GM19324 (cell line): ENCODE data around the gene CHGA.

Source experiments
- ATAC-seq: cut with Tn5 transposase; IDR thresholded peaks from one replicate; pipeline ENCODE4 v1.9.1; 2021; ENCODE audit warnings: mild to moderate bottlenecking, moderate library complexity; ENCODE audit not compliant: unreplicated experiment, low FRiP score

Gene CHGA

GRCh38 chr14:92928961-92929688 is 6.2 kb downstream of the CHGA start:
- ATAC-seq: no peak

- ATAC-seq: no peak
Observed at GRCh38 chr14:92929689-92930608, 7.0 kb downstream of the CHGA start.

GRCh38 chr14:92930737-92931602 is 8.0 kb downstream of the CHGA start:
- ATAC-seq: no peak

GRCh38 chr14:92931681-92932447 is 8.9 kb downstream of the CHGA start:
- no peak for ATAC-seq

GRCh38 chr14:92932448-92933395 is 9.8 kb downstream of the CHGA start:
- ATAC-seq: no peak

- no peak for ATAC-seq
Observed at GRCh38 chr14:92933481-92933880, 10.5 kb downstream of the CHGA start.

- ATAC-seq: no peak
Observed at GRCh38 chr14:92934196-92935085, 11.5 kb downstream of the CHGA start.

- no peak for ATAC-seq
Observed at GRCh38 chr14:92935446-92935845, 12.5 kb downstream of the CHGA start.

GRCh38 chr14:92936085-92936484 is 13.1 kb downstream of the CHGA start:
- no peak for ATAC-seq

- no peak for ATAC-seq
Observed at GRCh38 chr14:92937051-92937937, 14.3 kb downstream of the CHGA start.

GRCh38 chr14:92938235-92938875 is 15.4 kb downstream of the CHGA start:
- ATAC-seq: no peak

- no peak for ATAC-seq
Observed at GRCh38 chr14:92938890-92939671, 16.1 kb downstream of the CHGA start.

- ATAC-seq: no peak
Observed at GRCh38 chr14:92939699-92940098, 16.7 kb downstream of the CHGA start.

- no peak for ATAC-seq
Observed at GRCh38 chr14:92940543-92940942, 17.6 kb downstream of the CHGA start.

- ATAC-seq: no peak
Observed at GRCh38 chr14:92941531-92941930, 18.6 kb downstream of the CHGA start.

- ATAC-seq: no peak
Observed at GRCh38 chr14:92942136-92942535, 19.2 kb downstream of the CHGA start.
